ENCODE measurements around the gene CSNK2B.

DNA sequence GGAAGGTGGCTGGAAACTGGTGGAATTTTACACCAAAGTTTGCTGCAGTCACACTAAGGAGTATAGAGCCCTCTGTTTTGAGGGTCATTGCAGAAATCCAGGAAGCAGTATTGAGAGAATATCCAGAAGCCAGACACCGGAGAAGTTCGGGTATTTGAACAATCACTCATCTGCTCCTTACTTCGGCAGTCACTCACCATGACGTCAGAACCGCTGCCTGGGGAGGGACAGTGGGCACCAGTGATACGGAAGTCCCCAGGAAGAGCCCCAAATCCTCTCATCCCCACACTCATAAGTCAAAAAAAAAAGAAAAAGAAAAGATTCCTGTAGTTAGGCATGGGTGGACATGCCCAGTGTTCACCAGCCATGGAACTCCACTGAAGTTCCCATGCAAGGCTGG is 11.0 kb downstream of the CSNK2B start:
- TF ChIP-seq, protein P1, sequence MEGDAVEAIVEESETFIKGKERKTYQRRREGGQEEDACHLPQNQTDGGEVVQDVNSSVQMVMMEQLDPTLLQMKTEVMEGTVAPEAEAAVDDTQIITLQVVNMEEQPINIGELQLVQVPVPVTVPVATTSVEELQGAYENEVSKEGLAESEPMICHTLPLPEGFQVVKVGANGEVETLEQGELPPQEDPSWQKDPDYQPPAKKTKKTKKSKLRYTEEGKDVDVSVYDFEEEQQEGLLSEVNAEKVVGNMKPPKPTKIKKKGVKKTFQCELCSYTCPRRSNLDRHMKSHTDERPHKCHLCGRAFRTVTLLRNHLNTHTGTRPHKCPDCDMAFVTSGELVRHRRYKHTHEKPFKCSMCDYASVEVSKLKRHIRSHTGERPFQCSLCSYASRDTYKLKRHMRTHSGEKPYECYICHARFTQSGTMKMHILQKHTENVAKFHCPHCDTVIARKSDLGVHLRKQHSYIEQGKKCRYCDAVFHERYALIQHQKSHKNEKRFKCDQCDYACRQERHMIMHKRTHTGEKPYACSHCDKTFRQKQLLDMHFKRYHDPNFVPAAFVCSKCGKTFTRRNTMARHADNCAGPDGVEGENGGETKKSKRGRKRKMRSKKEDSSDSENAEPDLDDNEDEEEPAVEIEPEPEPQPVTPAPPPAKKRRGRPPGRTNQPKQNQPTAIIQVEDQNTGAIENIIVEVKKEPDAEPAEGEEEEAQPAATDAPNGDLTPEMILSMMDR (IDR thresholded peaks at IDR 0.05), result no peak
- TF ChIP-seq POLR2A (IDR thresholded peaks at IDR 0.05), result no peak
